A673 (cell line): ENCODE data around the gene PAQR8. TPM values are rescaled to one million over a fixed set of nuclear protein-coding genes. Genes with fewer than 3 reads are reported as not detected.
A peak's percentile ranks its signal among the peaks of the same experiment; 100 is the strongest.

Source experiments
- BruUV-seq: library from RNA; stranded (reverse); fragments of 400-500 nt; replicated peaks from 2 replicates; lab custom pipeline; 2021; lab: Mats Ljungman, UMichigan
- CTCF ChIA-PET: fragments of 300-600 bp; sonication (Branson Sonifier 250); formaldehyde crosslinking; loops from one replicate; lab custom pipeline; 2022; ENCODE audit warnings: antibody characterized with exemption; lab: Charles Lee
- POLR2A ChIA-PET: fragments of 300-600 bp; sonication (Branson Sonifier 250); formaldehyde crosslinking; loops from one replicate; lab custom pipeline; 2022; ENCODE audit warnings: antibody characterized with exemption; ENCODE audit not compliant: low non-redundant PET; lab: Charles Lee
- DNase-seq: peaks from one replicate; pipeline ENCODE4 v3.0.0-alpha.2; 2015; ENCODE audit warnings: low spot score
- H3K27ac ChIP-seq: fragments of 200-600 bp; sonication (generic); 2 replicates; pipeline ENCODE4 v1.5.1; 2016; ENCODE audit warnings: mixed run types, low read depth, mild to moderate bottlenecking, mixed read lengths, antibody characterized with exemption, low read length; ENCODE audit not compliant: poor library complexity, severe bottlenecking
- H3K27me3 ChIP-seq: fragments of 200-600 bp; sonication (generic); replicated peaks from 2 replicates; pipeline ENCODE4 v1.6.1; 2017; ENCODE audit warnings: mixed run types, low read depth, mild to moderate bottlenecking, mixed read lengths, antibody characterized with exemption, low read length; ENCODE audit not compliant: insufficient read depth, poor library complexity
- H3K36me3 ChIP-seq: fragments of 200-600 bp; sonication (generic); 2 replicates; pipeline ENCODE4 v1.6.1; 2016; ENCODE audit warnings: mixed run types, mild to moderate bottlenecking, mixed read lengths, antibody characterized with exemption, low read length; ENCODE audit not compliant: insufficient read depth, poor library complexity, severe bottlenecking
- H3K4me1 ChIP-seq: fragments of 200-600 bp; sonication (generic); 2 replicates; pipeline ENCODE4 v1.6.1; 2017; ENCODE audit warnings: mixed run types, mild to moderate bottlenecking, mixed read lengths, antibody characterized with exemption, low read length; ENCODE audit not compliant: insufficient read depth, poor library complexity, severe bottlenecking
- H3K4me3 ChIP-seq: fragments of 200-600 bp; sonication (generic); 2 replicates; pipeline ENCODE4 v1.5.1; 2016; ENCODE audit warnings: low read depth, mixed run types, mild to moderate bottlenecking, mixed read lengths, low read length; ENCODE audit not compliant: poor library complexity, severe bottlenecking
- H3K9me3 ChIP-seq: fragments of 200-600 bp; sonication (generic); 2 replicates; pipeline ENCODE4 v1.6.1; 2016; ENCODE audit warnings: mixed run types, low read depth, mild to moderate bottlenecking, mixed read lengths, antibody characterized with exemption, low read length; ENCODE audit not compliant: poor library complexity, severe bottlenecking
- CTCF ChIP-seq: fragments of 300-800, 200-600 bp; sonication (generic); conservative IDR thresholded peaks from 2 replicates; pipeline ENCODE4 v1.5.1; 2017; ENCODE audit warnings: low read depth, mild to moderate bottlenecking, antibody characterized with exemption, low read length, moderate library complexity, mixed read lengths
- EZH2 ChIP-seq: fragments of 200-600 bp; sonication (generic); IDR thresholded peaks from 2 replicates; pipeline ENCODE4 v1.6.1; 2017; ENCODE audit warnings: borderline replicate concordance, low read depth, mild to moderate bottlenecking, mixed read lengths, antibody characterized with exemption, low read length; ENCODE audit not compliant: poor library complexity, severe bottlenecking
- intact Hi-C: fragments of 100-400 bp; cut with micrococcal nuclease; formaldehyde crosslinking; loops from one replicate; pipeline ENCODE4 v1.10.0; 2022; ENCODE audit not compliant: unreplicated experiment
- total RNA-seq: library from RNA; stranded (reverse); gene quantifications from 2 replicates; pipeline ENCODE4 v1.2.3, GENCODE V29; 2021

Gene PAQR8
- total RNA-seq, 1 experiment from 2014 or later: 1.5 TPM

GRCh38 chr6:52389264-52389625, 27.3 kb downstream of the PAQR8 start:
- no peak for TF ChIP-seq EZH2
- no peak for TF ChIP-seq CTCF
- intact Hi-C loops: no loop called here
- no peaks in the 10 kb centered on the region for H3K9me3 ChIP-seq
- H3K27ac ChIP-seq: no peak overlapping the region
- H3K4me3 ChIP-seq: no peak overlapping the region
- H3K27me3 ChIP-seq: no peaks in the 10 kb centered on the region
- H3K36me3 ChIP-seq: no peaks in the 10 kb centered on the region
- H3K4me1 ChIP-seq: peaks cover 6% of the 10 kb centered on the region
- BruUV-seq: no TSS peak
- no peak for DNase-seq
- ChIA-PET CTCF (no interaction called here), POLR2A (interaction anchor here (0.6 kb wide), 1 partner anchor 16 kb away, joined by 4 read pairs; no protein-coding TSS in a partner anchor)

- no TSS peak for BruUV-seq
- intact Hi-C loops: no loop called here
- ChIA-PET CTCF (interaction anchor here (0.6 kb wide), 1 partner anchor 18 kb away, joined by 6 read pairs; no protein-coding TSS in a partner anchor), POLR2A (interaction anchor here (0.6 kb wide), 1 partner anchor 16 kb away, joined by 4 read pairs; no protein-coding TSS in a partner anchor)
- Histone ChIP-seq H3K9me3 (no peaks in the 10 kb centered on the region), H3K4me1 (peaks cover 6% of the 10 kb centered on the region), H3K36me3 (no peaks in the 10 kb centered on the region), H3K27ac (no peak overlapping the region), H3K4me3 (no peak overlapping the region), H3K27me3 (no peaks in the 10 kb centered on the region)
- peak; percentile 41 for DNase-seq
- TF ChIP-seq CTCF (no peak), EZH2 (no peak)
Observed at GRCh38 chr6:52389626-52390360, 27.8 kb downstream of the PAQR8 start.

GRCh38 chr6:52390361-52390727, 28.4 kb downstream of the PAQR8 start:
- CTCF ChIA-PET: interaction anchor here (0.6 kb wide), 1 partner anchor 17 kb away, joined by 6 read pairs; no protein-coding TSS in a partner anchor
- no peak for TF ChIP-seq EZH2
- no peak for TF ChIP-seq CTCF
- POLR2A ChIA-PET: no interaction called here
- intact Hi-C loops: no loop called here
- H3K4me3 ChIP-seq: no peak overlapping the region
- no peaks in the 10 kb centered on the region for H3K9me3 ChIP-seq
- H3K4me1 ChIP-seq: peaks cover 6% of the 10 kb centered on the region
- no TSS peak for BruUV-seq
- no peak overlapping the region for H3K27ac ChIP-seq
- no peaks in the 10 kb centered on the region for H3K27me3 ChIP-seq
- H3K36me3 ChIP-seq: no peaks in the 10 kb centered on the region
- DNase-seq: peak; percentile 49
